Endothelial cell of umbilical vein (primary cell): ENCODE data around the gene KDSR. TPM values are rescaled to one million over a fixed set of nuclear protein-coding genes. Genes with fewer than 3 reads are reported as not detected.

ENCODE experiments used
- BruUV-seq: library from RNA; stranded (reverse); fragments of 400-500 nt; replicated peaks from 2 replicates; lab custom pipeline; 2021; lab: Mats Ljungman, UMichigan
- CTCF ChIA-PET: fragments of 300-600, 350-600 bp; sonication (Branson Sonifier 250); formaldehyde crosslinking; loops from one replicate; lab custom pipeline; 2021; ENCODE audit warnings: antibody characterized with exemption, inconsistent platforms; lab: Charles Lee
- POLR2A ChIA-PET: fragments of 300-600, 350-600 bp; sonication (Branson Sonifier 250); formaldehyde crosslinking; loops from one replicate; lab custom pipeline; 2021; ENCODE audit warnings: antibody characterized with exemption, inconsistent platforms; lab: Charles Lee
- DNase-seq: peaks from one replicate; pipeline ENCODE4 v3.0.0-alpha.2; 2011; ENCODE audit warnings: low read depth, low spot score
- FAIRE-seq: peaks from 2 replicates; lab custom pipeline; 2011; peaks lifted over from hg19 to GRCh38; lab: Jason Lieb, UNC
- H2AFZ ChIP-seq: 2 replicates; pipeline ENCODE4 v1.6.0; 2012; ENCODE audit warnings: low read depth, low read length, control low read depth, inconsistent platforms
- H3K27ac ChIP-seq: 2 replicates; pipeline ENCODE4 v1.5.1; 2011; ENCODE audit warnings: low read depth, mild to moderate bottlenecking, control low read depth, low read length, moderate library complexity; ENCODE audit not compliant: insufficient read depth
- H3K27me3 ChIP-seq, 2 experiments: 2 replicates each; pipeline versions ENCODE4 v1.6.0 to v1.6.1; 2011; ENCODE audit warnings: low read length in 2 of 2, mixed read lengths in 1 of 2; ENCODE audit not compliant: control insufficient read depth in 2 of 2, insufficient read depth in 2 of 2
- H3K36me3 ChIP-seq, 2 experiments: 2 replicates in 1 of 2; 3 replicates in 1 of 2; pipeline ENCODE4 v1.5.1; 2011; ENCODE audit warnings: low read length in 2 of 2, mild to moderate bottlenecking in 1 of 2, moderate library complexity in 1 of 2; ENCODE audit not compliant: control insufficient read depth in 2 of 2, insufficient read depth in 2 of 2; ENCODE audit errors: extremely low read depth in 1 of 2
- H3K4me1 ChIP-seq: 3 replicates; pipeline ENCODE4 v1.5.1; 2011; ENCODE audit warnings: mild to moderate bottlenecking, low read length; ENCODE audit not compliant: control insufficient read depth, insufficient read depth; ENCODE audit errors: extremely low read depth
- H3K4me2 ChIP-seq: 2 replicates; pipeline ENCODE4 v1.6.1; 2011; ENCODE audit warnings: low read length, control low read depth, mixed read lengths; ENCODE audit not compliant: insufficient read depth
- H3K4me3 ChIP-seq, 3 experiments: fragments of 200-600 bp in 1 of 3; sonication (generic), shearing (Covaris generic) in 1 of 3; replicated peaks in 1 of 3; 2 replicates each; pipeline ENCODE4 v1.5.1; 2011 to 2016; ENCODE audit warnings: control low read depth in 3 of 3, low read length in 3 of 3, mild to moderate bottlenecking in 2 of 3, inconsistent platforms in 1 of 3, low read depth in 1 of 3, moderate library complexity in 1 of 3; ENCODE audit not compliant: insufficient read depth in 1 of 3
- H3K79me2 ChIP-seq: 2 replicates; pipeline ENCODE4 v1.6.0; 2012; ENCODE audit warnings: low read length, inconsistent platforms; ENCODE audit not compliant: control insufficient read depth, insufficient read depth
- H3K9ac ChIP-seq: replicated peaks from 2 replicates; pipeline ENCODE3; 2011; ENCODE audit warnings: low read length, control low read depth; ENCODE audit not compliant: insufficient read depth; ENCODE audit errors: extremely low read depth
- H3K9me1 ChIP-seq: replicated peaks from 3 replicates; pipeline ENCODE4 v1.6.0; 2011; ENCODE audit warnings: mild to moderate bottlenecking, low read length; ENCODE audit not compliant: control insufficient read depth, insufficient read depth; ENCODE audit errors: extremely low read depth
- H3K9me3 ChIP-seq: replicated peaks from 2 replicates; pipeline ENCODE4 v1.5.1; 2012; ENCODE audit warnings: low read length, inconsistent platforms; ENCODE audit not compliant: control insufficient read depth, insufficient read depth
- H4K20me1 ChIP-seq: replicated peaks from 2 replicates; pipeline ENCODE3; 2011; ENCODE audit warnings: mild to moderate bottlenecking, low read length; ENCODE audit not compliant: control insufficient read depth, insufficient read depth; ENCODE audit errors: extremely low read depth
- EZH2 ChIP-seq: IDR thresholded peaks from 2 replicates; pipeline ENCODE4 v1.6.1; 2012; ENCODE audit warnings: borderline replicate concordance, low read depth, mild to moderate bottlenecking, moderate library complexity, low read length, inconsistent platforms; ENCODE audit not compliant: severe bottlenecking
- FOS ChIP-seq: IDR thresholded peaks from 2 replicates; pipeline ENCODE4 v1.6.1; 2011; ENCODE audit warnings: mild to moderate bottlenecking, low read length, moderate library complexity, borderline replicate concordance; ENCODE audit not compliant: insufficient read depth
- GATA2 ChIP-seq: IDR thresholded peaks from 2 replicates; pipeline ENCODE4 v1.7.0; 2011; ENCODE audit warnings: low read depth, mild to moderate bottlenecking, moderate library complexity, mixed read lengths, low read length; ENCODE audit not compliant: insufficient read length, insufficient read depth
- JUN ChIP-seq: IDR thresholded peaks from 2 replicates; pipeline ENCODE4 v1.6.1; 2011; ENCODE audit warnings: borderline replicate concordance, low read depth; ENCODE audit not compliant: insufficient read length, insufficient read depth
- POLR2AphosphoS5 ChIP-seq: IDR thresholded peaks from 2 replicates; pipeline ENCODE4 v1.6.1; 2012; ENCODE audit warnings: low read depth, mild to moderate bottlenecking, control low read depth, low read length, moderate library complexity; ENCODE audit not compliant: insufficient read depth
- dilution Hi-C: fragments of 300-500 bp; cut with MboI; formaldehyde crosslinking; loops from one replicate; pipeline ENCODE4 v1.15.0; 2019; ENCODE audit warnings: low sequenced_read_pairs; ENCODE audit not compliant: extremely low pct_ligation_motif_present
- intact Hi-C: fragments of 100-400 bp; cut with micrococcal nuclease; formaldehyde crosslinking; loops from one replicate; pipeline ENCODE4 v1.10.0; 2022
- polyA plus RNA-seq, 4 experiments: library from polyadenylated mRNA; depleted of rRNA in 3 of 4; stranded (reverse) in 3 of 4; unstranded in 1 of 4; fragments of >200 nt; gene quantifications; 2 replicates each; pipeline versions ENCODE4 v1.2.1 to v1.2.3, GENCODE V29; 2011 to 2012; ENCODE audit warnings: missing spikeins in 1 of 4
- total RNA-seq: library from RNA; stranded (reverse); gene quantifications from 2 replicates; pipeline ENCODE4 v1.2.3, GENCODE V29; 2021
- TF ChIP-seq, protein P1 (sequence below), 2 donors: IDR thresholded peaks; 1 replicate in 1 of 2; 2 replicates in 1 of 2; pipeline ENCODE4 v1.5.1; 2011; ENCODE audit warnings: low read length in 2 of 2, mild to moderate bottlenecking in 2 of 2, moderate library complexity in 2 of 2, control low read depth in 1 of 2, inconsistent platforms in 1 of 2, low read depth in 1 of 2; ENCODE audit not compliant: insufficient read depth in 1 of 2; ENCODE audit errors: extremely low read depth in 1 of 2

The KDSR gene
- total and polyA plus RNA-seq, 2 donors (not counting 3 experiments of a cell fraction or from before 2014, with no cell fraction given) = 17.1 to 43.1 TPM

DNA sequence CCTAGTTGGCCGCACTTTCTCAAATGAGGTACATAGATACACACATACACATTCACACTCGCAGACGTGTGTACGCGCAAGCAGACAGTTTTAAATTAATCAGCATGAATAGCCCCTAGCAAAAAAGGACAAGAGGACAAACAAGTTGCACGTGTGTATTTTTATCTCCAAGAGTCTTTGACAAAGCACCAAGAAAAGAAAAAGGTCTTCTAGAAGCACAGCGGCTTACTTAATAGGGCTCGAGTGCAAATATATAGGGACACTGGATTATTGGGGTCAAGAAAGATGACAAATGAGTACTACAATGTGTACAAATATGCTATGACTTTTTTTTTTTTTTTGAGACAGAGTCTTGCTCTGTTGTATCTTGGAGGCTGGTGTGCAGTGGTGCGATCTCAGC, 45.7 kb downstream of the KDSR start:
- H3K4me3 ChIP-seq = no peak overlapping the region
- no peaks in the 10 kb centered on the region for H4K20me1 ChIP-seq
- H3K9ac ChIP-seq = no peak overlapping the region
- no TSS peak for BruUV-seq
- dilution Hi-C loops (no loop called here), intact Hi-C loops (loop anchor here (5.0 kb wide), 1 partner anchor 101 kb away; the partner anchor contains the start of gene VPS4B)
- no peak overlapping the region for H3K4me2 ChIP-seq
- H3K36me3 ChIP-seq = no peaks in the 10 kb centered on the region
- H3K27me3 ChIP-seq = peaks cover 0 to 9% of the 10 kb centered on the region in 2 experiments
- H3K9me3 ChIP-seq = no peaks in the 10 kb centered on the region
- POLR2A ChIA-PET = no interaction called here
- DNase-seq = no peak
- no peak overlapping the region for H2AFZ ChIP-seq
- no peak overlapping the region for H3K27ac ChIP-seq
- H3K9me1 ChIP-seq = no peaks in the 10 kb centered on the region
- H3K79me2 ChIP-seq = no peaks in the 10 kb centered on the region
- CTCF ChIA-PET = interaction anchor here (5.6 to 6.9 kb wide), 2 partner anchors 190 to 305 kb away, joined by 96 to 176 read pairs; no protein-coding TSS in a partner anchor
- no peak for FAIRE-seq
- H3K4me1 ChIP-seq = peaks cover 25% of the 10 kb centered on the region
- TF ChIP-seq POLR2AphosphoS5 = no peak
- TF ChIP-seq, protein P1, sequence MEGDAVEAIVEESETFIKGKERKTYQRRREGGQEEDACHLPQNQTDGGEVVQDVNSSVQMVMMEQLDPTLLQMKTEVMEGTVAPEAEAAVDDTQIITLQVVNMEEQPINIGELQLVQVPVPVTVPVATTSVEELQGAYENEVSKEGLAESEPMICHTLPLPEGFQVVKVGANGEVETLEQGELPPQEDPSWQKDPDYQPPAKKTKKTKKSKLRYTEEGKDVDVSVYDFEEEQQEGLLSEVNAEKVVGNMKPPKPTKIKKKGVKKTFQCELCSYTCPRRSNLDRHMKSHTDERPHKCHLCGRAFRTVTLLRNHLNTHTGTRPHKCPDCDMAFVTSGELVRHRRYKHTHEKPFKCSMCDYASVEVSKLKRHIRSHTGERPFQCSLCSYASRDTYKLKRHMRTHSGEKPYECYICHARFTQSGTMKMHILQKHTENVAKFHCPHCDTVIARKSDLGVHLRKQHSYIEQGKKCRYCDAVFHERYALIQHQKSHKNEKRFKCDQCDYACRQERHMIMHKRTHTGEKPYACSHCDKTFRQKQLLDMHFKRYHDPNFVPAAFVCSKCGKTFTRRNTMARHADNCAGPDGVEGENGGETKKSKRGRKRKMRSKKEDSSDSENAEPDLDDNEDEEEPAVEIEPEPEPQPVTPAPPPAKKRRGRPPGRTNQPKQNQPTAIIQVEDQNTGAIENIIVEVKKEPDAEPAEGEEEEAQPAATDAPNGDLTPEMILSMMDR (IDR thresholded peaks at IDR 0.05; ENCODE audit: extremely low read depth in 1 of 2, insufficient read depth in 1 of 2, low read depth in 1 of 2, low read length in 2 of 2) = no peak
- no peak for TF ChIP-seq GATA2
- no peak for TF ChIP-seq JUN
- no peak for TF ChIP-seq FOS
- TF ChIP-seq EZH2 = no peak
